Progenitor cell of endocrine pancreas (in vitro differentiated cells): ENCODE measurements around the gene KDM6A. TPM values are rescaled to one million over a fixed set of nuclear protein-coding genes. Genes with fewer than 3 reads are reported as not detected.
"Not testable (repeated sequence)": the region's sequence is repeated elsewhere in the genome, so short reads cannot be mapped to it uniquely, and the experiment has no call there.

Source experiments
- DNase-seq: peaks from one replicate; pipeline ENCODE4 v3.0.0; 2021; ENCODE audit warnings: low spot score; ENCODE audit not compliant: unreplicated experiment
- H3K27ac Mint-ChIP-seq: 2 replicates; pipeline ENCODE4 v1.8.0; 2021; ENCODE audit warnings: mild to moderate bottlenecking, moderate library complexity, mixed read lengths
- H3K27me3 Mint-ChIP-seq: 2 replicates; pipeline ENCODE4 v1.8.0; 2021; ENCODE audit warnings: mixed read lengths
- H3K36me3 Mint-ChIP-seq: 2 replicates; pipeline ENCODE4 v1.8.0; 2022; ENCODE audit warnings: mixed read lengths; ENCODE audit not compliant: insufficient read depth
- H3K4me1 Mint-ChIP-seq: 2 replicates; pipeline ENCODE4 v1.8.0; 2021; ENCODE audit warnings: low read depth, mixed read lengths
- H3K4me3 Mint-ChIP-seq: 2 replicates; pipeline ENCODE4 v1.8.0; 2021; ENCODE audit warnings: low read depth, mild to moderate bottlenecking, moderate library complexity, mixed read lengths
- H3K9me3 Mint-ChIP-seq: 2 replicates; pipeline ENCODE4 v1.8.0; 2021; ENCODE audit warnings: low read depth, mixed read lengths
- CTCF ChIP-seq: fragments of 200-600 bp; sonication (generic); IDR thresholded peaks from one replicate; pipeline ENCODE4 v1.5.0; 2021; ENCODE audit warnings: antibody characterized with exemption, mild to moderate bottlenecking; ENCODE audit not compliant: unreplicated experiment
- total RNA-seq: library from RNA; stranded (reverse); gene quantifications from 2 replicates; pipeline ENCODE4 v1.2.1, GENCODE V29; 2021

Gene KDM6A
- total RNA-seq, 1 donor from 2014 or later = 112 TPM

GRCh38 chrX:45063319-45064095, 190.5 kb downstream of the KDM6A start:
- peak overlapping the region; percentile 34 for H3K27ac Mint-ChIP-seq
- peaks cover 17% of the 10 kb centered on the region for H3K9me3 Mint-ChIP-seq
- no peak for TF ChIP-seq CTCF
- no peak for DNase-seq
- peaks cover 16% of the 10 kb centered on the region for H3K4me1 Mint-ChIP-seq
- no peaks in the 10 kb centered on the region for H3K27me3 Mint-ChIP-seq
- H3K4me3 Mint-ChIP-seq = no peak overlapping the region
- H3K36me3 Mint-ChIP-seq = peaks cover 24% of the 10 kb centered on the region

- Mint-ChIP-seq H3K27ac (peak overlapping the region; percentile 79), H3K27me3 (no peaks in the 10 kb centered on the region), H3K36me3 (peaks cover 35% of the 10 kb centered on the region), H3K9me3 (peaks cover 31% of the 10 kb centered on the region), H3K4me1 (peaks cover 22% of the 10 kb centered on the region), H3K4me3 (no peak overlapping the region)
- no peak for DNase-seq
- no peak for TF ChIP-seq CTCF
Measured at GRCh38 chrX:45068569-45068968, 195.6 kb downstream of the KDM6A start.

GRCh38 chrX:45070116-45071007, 197.4 kb downstream of the KDM6A start:
- no peaks in the 10 kb centered on the region for H3K27me3 Mint-ChIP-seq

GRCh38 chrX:45073011-45073410, 200.0 kb downstream of the KDM6A start:
- H3K9me3 Mint-ChIP-seq = peaks cover 21% of the 10 kb centered on the region
- not testable (repeated sequence) for H3K4me3 Mint-ChIP-seq

More at GRCh38 chrX:45070116-45071007, 197.4 kb downstream of the KDM6A start:
- H3K9me3 Mint-ChIP-seq = peaks cover 25% of the 10 kb centered on the region
- H3K4me1 Mint-ChIP-seq = peaks cover 29% of the 10 kb centered on the region
- H3K4me3 Mint-ChIP-seq = no peak overlapping the region
- DNase-seq = no peak
- TF ChIP-seq CTCF = peak; percentile 58
- peak overlapping the region; percentile 67 for H3K27ac Mint-ChIP-seq
- H3K36me3 Mint-ChIP-seq = peaks cover 27% of the 10 kb centered on the region

GRCh38 chrX:45077748-45078424, 204.9 kb downstream of the KDM6A start:
- Mint-ChIP-seq H3K4me1 (peaks cover 10% of the 10 kb centered on the region), H3K27ac (no peak overlapping the region), H3K36me3 (peaks cover 19% of the 10 kb centered on the region), H3K9me3 (peaks cover 12% of the 10 kb centered on the region), H3K27me3 (no peaks in the 10 kb centered on the region), H3K4me3 (no peak overlapping the region)
- TF ChIP-seq CTCF = no peak
- DNase-seq = no peak

More at GRCh38 chrX:45073011-45073410, 200.0 kb downstream of the KDM6A start:
- H3K27ac Mint-ChIP-seq, H3K27me3 Mint-ChIP-seq, DNase-seq: not testable (repeated sequence)
- Mint-ChIP-seq H3K36me3 (peaks cover 23% of the 10 kb centered on the region), H3K4me1 (peaks cover 17% of the 10 kb centered on the region)
